DND-41 (cell line): ENCODE measurements around the gene PTPRK.

Source experiments
- EZH2 ChIP-seq: IDR thresholded peaks from 3 replicates; pipeline ENCODE4 v1.6.1; 2012; ENCODE audit warnings: borderline replicate concordance, low read depth, mild to moderate bottlenecking, moderate library complexity, low read length, inconsistent platforms; ENCODE audit not compliant: severe bottlenecking
- TF ChIP-seq, protein P1 (sequence below): IDR thresholded peaks from 2 replicates; pipeline ENCODE4 v1.5.1; 2012; ENCODE audit warnings: borderline replicate concordance, low read length, moderate library complexity, mild to moderate bottlenecking; ENCODE audit not compliant: poor library complexity, severe bottlenecking; ENCODE audit errors: extremely low read depth

- no peak for TF ChIP-seq EZH2
- TF ChIP-seq, protein P1, sequence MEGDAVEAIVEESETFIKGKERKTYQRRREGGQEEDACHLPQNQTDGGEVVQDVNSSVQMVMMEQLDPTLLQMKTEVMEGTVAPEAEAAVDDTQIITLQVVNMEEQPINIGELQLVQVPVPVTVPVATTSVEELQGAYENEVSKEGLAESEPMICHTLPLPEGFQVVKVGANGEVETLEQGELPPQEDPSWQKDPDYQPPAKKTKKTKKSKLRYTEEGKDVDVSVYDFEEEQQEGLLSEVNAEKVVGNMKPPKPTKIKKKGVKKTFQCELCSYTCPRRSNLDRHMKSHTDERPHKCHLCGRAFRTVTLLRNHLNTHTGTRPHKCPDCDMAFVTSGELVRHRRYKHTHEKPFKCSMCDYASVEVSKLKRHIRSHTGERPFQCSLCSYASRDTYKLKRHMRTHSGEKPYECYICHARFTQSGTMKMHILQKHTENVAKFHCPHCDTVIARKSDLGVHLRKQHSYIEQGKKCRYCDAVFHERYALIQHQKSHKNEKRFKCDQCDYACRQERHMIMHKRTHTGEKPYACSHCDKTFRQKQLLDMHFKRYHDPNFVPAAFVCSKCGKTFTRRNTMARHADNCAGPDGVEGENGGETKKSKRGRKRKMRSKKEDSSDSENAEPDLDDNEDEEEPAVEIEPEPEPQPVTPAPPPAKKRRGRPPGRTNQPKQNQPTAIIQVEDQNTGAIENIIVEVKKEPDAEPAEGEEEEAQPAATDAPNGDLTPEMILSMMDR: no peak
Measured at GRCh38 chr6:127990074-127990473, 530.3 kb downstream of the PTPRK start.
